Uterus (tissue), 2 donors: ENCODE results near the gene BTN3A1.

Source experiments
- CTCF ChIP-seq, 4 experiments: fragments of 200-600 bp in 2 of 4; fragments of 450-650 bp in 2 of 4; sonication (generic) in 2 of 4; IDR thresholded peaks; one replicate each; pipeline ENCODE4 v1.5.1; 2016 to 2019; ENCODE audit warnings: antibody characterized with exemption in 4 of 4, mild to moderate bottlenecking in 2 of 4, moderate library complexity in 1 of 4
- POLR2A ChIP-seq, 2 donors: fragments of 450-650 bp; IDR thresholded peaks; one replicate each; pipeline ENCODE4 v1.6.1; 2016; ENCODE audit warnings: antibody characterized with exemption in 2 of 2, mild to moderate bottlenecking in 1 of 2, moderate library complexity in 1 of 2

DNA sequence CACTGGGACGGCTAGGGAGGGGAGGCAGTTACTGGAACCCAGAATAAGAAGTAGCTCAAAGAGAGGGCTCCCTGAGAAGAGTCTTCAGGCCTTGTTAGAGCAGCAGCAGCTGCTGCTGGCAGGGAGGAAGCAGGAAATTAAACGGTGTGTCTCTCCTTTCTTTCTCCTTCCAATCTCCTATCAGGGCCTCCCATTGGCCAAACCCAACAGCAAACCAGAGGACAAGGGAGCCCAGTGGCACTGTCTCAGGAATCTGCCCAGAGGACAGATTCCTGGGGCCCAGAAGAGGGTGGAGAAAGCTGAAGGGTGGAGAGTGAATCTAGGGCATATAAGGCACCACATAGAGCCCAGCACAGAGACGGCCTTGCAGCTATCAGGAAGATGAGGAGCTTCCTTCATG is 10.2 kb downstream of the BTN3A1 start:
- no peak for TF ChIP-seq CTCF (IDR thresholded peaks at IDR 0.05)
- TF ChIP-seq POLR2A (IDR thresholded peaks at IDR 0.05): no peak
